Retinal pigment epithelial cell (primary cell): ENCODE results near the gene ZNF750.

Experiments used
- DNase-seq: peaks from one replicate; pipeline ENCODE4 v3.0.0-alpha.2; 2010; ENCODE audit warnings: low read depth
- H3K4me3 ChIP-seq: 2 replicates; pipeline ENCODE4 v1.5.1; 2011; ENCODE audit warnings: mild to moderate bottlenecking, low read length, control low read depth, moderate library complexity
- TF ChIP-seq, protein P1 (sequence below): conservative IDR thresholded peaks from 2 replicates; pipeline ENCODE4 v1.5.1; 2011; ENCODE audit warnings: low read depth, low read length, control low read depth, inconsistent platforms

The ZNF750 gene

DNA sequence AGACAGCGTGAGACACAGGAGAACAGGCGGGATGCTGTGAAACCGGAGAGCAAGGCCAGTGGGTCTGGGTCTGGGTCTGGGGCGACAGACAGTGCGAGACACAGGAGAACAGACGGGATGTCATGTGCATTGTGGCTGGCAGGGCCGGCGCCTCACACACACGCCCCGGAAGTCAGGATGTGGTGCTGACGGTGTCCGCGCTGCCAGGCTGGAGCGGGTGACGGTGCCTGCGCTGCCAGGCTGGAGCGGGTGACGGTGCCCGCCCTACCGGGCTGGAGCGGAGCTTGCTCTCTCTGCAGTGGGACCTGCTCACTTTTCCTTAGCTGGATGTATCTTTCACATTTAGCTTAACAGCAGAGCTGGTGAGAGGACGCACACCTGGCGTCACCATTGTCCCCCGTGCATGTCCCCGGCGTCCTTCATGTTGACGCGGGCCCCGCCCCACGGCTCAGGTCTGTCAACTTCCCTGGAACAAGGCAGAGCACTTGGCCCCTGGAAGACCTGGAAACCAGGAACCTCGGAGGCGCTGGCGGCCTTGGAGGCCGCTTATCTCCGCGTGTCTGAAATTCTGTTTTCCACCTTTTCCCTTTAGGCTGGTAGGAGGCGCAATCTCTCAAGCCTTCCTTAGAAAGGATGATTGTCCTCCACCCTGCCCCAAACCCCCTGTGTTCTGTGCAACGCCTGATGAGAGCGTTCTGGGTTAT is 43.0 kb upstream of the ZNF750 start:
- no peak overlapping the region for H3K4me3 ChIP-seq
- TF ChIP-seq, protein P1, sequence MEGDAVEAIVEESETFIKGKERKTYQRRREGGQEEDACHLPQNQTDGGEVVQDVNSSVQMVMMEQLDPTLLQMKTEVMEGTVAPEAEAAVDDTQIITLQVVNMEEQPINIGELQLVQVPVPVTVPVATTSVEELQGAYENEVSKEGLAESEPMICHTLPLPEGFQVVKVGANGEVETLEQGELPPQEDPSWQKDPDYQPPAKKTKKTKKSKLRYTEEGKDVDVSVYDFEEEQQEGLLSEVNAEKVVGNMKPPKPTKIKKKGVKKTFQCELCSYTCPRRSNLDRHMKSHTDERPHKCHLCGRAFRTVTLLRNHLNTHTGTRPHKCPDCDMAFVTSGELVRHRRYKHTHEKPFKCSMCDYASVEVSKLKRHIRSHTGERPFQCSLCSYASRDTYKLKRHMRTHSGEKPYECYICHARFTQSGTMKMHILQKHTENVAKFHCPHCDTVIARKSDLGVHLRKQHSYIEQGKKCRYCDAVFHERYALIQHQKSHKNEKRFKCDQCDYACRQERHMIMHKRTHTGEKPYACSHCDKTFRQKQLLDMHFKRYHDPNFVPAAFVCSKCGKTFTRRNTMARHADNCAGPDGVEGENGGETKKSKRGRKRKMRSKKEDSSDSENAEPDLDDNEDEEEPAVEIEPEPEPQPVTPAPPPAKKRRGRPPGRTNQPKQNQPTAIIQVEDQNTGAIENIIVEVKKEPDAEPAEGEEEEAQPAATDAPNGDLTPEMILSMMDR: no peak
- no peak for DNase-seq

DNA sequence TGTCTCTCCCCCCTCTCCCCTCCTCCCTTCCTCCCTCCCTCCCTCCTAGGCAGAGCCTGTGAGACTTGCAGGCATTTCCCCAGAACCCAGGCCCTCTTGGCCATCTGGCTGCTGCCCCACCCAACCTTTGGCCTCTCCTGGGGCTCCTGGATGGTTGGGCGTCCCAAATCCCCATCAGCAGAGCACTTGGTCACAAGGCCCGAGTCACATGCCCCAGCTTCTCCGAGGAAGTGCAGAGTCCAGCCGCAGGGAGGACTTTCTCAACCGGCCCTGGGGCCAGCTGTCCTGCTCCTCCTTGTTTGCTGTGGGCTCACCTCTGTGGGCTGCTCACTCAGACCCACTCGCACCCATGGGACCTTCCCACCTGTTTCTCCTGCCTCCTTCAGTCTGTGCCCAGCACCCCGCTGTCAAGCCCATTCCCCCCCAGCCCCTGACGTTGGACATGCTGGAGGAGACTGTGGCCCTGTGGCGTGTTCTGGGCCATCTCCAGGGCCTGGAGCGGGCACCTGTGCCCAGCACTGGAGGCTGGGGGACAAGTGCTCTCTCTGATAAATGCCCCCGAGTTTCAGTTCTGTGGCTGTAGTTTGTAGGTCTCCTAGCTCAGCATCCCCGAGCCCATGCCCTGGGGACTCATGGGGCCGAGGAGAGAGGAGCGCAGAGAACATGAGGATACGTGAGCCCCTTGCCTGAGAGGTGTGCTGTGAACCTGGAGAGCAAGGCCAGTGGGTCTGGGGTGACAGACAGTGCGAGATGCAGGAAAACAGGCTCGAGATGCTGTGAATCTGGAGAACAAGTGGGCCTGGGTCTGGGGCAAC is 42.3 kb upstream of the ZNF750 start:
- TF ChIP-seq, protein P1: no peak
- DNase-seq: peak; percentile 51
- H3K4me3 ChIP-seq: no peak overlapping the region

- no peak overlapping the region for H3K4me3 ChIP-seq
- DNase-seq: no peak
- TF ChIP-seq, protein P1: no peak
Measured at GRCh38 chr17:82881324-82881823, 41.6 kb upstream of the ZNF750 start.

DNA sequence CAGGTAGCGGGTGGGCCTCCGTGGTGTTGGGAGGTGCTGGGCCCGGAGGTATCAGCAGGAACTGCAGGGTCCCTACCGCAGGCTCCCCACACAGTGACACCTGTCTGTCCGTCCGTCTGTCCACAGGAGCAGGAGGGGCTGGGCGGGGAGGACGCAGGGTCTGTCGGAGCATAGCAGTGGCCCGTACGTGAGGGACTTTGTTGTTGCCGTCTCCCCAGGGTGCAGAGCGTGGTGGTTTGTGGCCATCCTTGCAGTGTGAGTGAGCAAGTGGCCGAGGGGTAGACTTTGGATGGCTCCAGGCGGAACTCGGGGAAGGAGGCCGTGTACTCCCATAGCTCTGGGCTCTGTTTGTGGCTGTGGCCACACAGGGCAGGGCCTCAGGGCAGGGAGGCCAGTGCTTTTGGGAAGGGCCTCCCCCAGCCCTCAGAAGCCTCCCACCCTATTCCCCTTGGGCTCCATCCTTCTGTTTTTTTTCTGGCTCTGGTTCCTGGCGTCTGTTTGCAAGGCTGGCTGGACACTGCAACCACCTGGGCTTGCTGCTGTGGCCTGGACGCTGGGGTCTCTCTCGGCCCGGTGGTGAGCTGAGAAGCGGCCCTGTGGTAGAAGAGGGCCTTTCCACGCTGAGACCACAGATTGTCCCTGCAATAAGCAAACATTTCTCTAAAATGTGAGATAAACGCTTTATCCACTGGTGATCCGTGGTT is 41.0 kb upstream of the ZNF750 start:
- TF ChIP-seq, protein P1: no peak
- DNase-seq: no peak

GRCh38 chr17:82879241-82879640 is 39.4 kb upstream of the ZNF750 start:
- DNase-seq: no peak
- TF ChIP-seq, protein P1: no peak
- H3K4me3 ChIP-seq: no peak overlapping the region

More for the DNA sequence above, 41.0 kb upstream of the ZNF750 start:
- H3K4me3 ChIP-seq: no peak overlapping the region

DNA sequence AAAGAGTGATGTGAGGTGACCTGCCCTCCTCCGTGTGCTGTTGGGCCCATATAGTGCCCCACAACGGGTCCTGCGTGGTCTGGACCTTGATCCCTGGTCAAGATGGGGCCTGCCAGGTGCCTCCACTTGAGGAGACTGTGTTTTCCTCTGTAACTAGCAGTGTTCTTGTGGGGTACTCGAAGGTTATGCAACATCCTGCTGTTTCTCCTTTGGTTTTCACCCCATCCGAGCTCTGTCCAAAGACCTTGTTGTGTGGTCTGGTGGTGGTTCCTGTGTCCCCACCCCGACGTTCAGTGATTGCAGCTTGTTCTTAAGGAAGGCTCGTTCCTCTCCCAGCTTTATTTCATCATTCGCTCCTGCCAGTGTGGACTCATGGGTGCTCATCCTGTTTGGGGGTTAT is 38.7 kb upstream of the ZNF750 start:
- TF ChIP-seq, protein P1: no peak
- H3K4me3 ChIP-seq: no peak overlapping the region
- no peak for DNase-seq
